Mucosa of gallbladder (tissue), 1 donor: Measurements from ENCODE around the gene MIDN. TPM values are rescaled to one million over a fixed set of nuclear protein-coding genes. Genes with fewer than 3 reads are reported as not detected.

ENCODE experiments used
- DNase-seq: peaks from one replicate; pipeline ENCODE4 v3.0.0-alpha.2; 2020; ENCODE audit warnings: low spot score
- total RNA-seq: library from RNA; stranded (reverse); gene quantifications from one replicate; pipeline ENCODE4 v1.2.1, GENCODE V29; 2021
- donor health status: DM: no; HTN: no; CAD: no.

MIDN gene
- total RNA-seq, 1 donor from 2014 or later: 127 TPM

DNA sequence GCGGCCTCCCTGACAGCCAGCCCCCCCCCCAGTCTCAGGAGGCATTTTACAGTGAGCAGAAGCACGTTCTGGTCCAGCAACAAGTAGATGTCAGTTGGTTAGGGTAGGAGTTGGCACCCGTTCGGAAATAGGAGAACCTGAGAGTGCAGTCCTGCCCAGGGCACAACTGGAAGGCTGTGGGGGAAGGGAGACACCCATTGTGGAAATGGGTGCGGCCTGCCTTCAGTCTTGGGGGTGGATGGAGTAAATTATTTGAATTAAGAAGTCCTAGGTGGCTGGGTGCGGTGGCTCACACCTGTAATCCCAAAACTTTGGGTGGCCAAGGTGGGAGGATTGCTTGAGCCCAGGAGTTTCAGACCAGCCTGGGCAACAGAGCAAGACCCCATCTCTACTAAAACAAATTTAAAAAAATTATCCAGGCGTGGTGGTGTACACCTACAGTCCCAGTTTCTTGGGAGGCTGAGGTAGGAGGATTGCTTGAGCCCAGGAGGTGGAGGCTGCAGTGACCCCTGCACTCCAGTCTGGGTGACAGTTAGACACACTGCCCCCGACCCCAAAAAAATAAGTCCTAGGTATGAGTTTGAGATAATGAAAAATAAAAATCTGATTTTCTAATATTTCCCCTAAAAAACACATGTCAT lies 21.9 kb downstream of the MIDN start:
- DNase-seq: no peak

DNA sequence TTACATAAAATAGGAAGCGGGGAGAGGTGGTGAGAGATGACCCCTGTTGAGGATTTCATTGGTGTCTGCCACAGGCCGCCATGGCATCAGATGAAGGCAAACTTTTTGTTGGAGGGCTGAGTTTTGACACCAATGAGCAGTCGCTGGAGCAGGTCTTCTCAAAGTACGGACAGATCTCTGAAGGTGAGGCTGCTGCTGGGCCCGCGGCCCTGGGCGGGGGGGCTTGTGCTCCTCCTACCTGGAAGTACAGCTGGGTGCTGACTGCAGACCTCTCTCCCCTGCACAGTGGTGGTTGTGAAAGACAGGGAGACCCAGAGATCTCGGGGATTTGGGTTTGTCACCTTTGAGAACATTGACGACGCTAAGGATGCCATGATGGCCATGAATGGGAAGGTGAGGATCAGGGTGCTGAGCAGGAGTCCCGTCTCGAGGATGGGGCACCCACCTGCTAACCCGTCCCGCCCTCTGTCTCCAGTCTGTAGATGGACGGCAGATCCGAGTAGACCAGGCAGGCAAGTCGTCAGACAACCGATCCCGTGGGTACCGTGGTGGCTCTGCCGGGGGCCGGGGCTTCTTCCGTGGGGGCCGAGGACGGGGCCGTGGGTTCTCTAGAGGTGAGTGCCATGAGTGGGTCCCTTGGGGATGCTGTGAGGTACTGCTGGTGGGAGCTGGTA lies 22.6 kb downstream of the MIDN start:
- no peak for DNase-seq

DNA sequence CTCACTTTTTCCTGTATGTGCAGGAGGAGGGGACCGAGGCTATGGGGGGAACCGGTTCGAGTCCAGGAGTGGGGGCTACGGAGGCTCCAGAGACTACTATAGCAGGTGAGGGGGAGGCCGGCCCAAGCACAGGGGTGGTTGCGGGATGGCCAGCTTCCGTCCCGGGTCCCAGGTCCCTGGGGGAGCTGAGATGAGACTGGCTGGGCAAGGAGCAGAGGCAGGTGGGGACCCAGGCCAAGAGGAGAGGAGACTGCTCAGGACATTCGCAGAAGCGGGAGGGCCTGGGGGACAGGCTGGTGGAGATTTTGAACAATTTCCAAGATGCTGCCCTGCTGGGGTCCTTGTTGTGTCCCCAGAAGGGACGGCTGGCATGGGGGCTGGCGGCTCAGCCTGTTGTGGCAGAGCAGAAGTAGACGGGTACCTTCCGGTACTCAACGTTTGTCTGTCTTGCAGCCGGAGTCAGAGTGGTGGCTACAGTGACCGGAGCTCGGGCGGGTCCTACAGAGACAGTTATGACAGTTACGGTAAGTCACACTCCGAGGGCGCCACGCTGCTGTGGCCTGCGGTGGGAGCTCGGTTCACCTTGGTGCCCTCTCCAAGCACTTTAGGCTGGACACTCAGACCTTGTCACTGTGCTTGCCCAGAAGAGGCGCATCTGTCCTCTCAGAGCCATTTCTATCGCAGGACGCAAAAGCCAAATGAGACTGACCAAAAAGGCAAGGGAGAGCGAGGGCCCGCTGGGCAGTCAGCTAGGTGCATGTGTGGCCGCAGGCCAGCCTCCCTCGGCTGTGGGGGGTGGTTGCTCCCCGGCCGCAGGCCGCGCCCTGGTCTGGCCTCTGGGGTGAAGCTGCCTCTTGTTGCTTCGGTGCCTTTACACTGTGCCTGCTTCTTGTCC lies 23.4 kb downstream of the MIDN start:
- DNase-seq: no peak

DNA sequence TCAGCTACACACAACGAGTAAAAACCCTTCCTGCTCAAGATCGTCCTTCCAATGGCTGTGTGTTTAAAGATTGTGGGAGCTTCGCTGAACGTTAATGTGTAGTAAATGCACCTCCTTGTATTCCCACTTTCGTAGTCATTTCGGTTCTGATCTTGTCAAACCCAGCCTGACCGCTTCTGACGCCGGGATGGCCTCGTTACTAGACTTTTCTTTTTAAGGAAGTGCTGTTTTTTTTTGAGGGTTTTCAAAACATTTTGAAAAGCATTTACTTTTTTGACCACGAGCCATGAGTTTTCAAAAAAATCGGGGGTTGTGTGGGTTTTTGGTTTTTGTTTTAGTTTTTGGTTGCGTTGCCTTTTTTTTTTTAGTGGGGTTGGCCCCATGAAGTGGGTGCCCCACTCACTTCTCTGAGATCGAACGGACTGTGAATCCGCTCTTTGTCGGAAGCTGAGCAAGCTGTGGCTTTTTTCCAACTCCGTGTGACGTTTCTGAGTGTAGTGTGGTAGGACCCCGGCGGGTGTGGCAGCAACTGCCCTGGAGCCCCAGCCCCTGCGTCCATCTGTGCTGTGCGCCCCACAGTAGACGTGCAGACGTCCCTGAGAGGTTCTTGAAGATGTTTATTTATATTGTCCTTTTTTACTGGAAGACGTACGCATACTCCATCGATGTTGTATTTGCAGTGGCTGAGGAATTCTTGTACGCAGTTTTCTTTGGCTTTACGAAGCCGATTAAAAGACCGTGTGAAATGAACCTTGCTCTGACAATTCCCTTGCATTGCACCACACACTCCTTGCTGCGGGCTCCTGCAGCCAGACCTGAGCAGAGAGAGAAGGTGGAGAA lies 24.3 kb downstream of the MIDN start:
- no peak for DNase-seq

DNA sequence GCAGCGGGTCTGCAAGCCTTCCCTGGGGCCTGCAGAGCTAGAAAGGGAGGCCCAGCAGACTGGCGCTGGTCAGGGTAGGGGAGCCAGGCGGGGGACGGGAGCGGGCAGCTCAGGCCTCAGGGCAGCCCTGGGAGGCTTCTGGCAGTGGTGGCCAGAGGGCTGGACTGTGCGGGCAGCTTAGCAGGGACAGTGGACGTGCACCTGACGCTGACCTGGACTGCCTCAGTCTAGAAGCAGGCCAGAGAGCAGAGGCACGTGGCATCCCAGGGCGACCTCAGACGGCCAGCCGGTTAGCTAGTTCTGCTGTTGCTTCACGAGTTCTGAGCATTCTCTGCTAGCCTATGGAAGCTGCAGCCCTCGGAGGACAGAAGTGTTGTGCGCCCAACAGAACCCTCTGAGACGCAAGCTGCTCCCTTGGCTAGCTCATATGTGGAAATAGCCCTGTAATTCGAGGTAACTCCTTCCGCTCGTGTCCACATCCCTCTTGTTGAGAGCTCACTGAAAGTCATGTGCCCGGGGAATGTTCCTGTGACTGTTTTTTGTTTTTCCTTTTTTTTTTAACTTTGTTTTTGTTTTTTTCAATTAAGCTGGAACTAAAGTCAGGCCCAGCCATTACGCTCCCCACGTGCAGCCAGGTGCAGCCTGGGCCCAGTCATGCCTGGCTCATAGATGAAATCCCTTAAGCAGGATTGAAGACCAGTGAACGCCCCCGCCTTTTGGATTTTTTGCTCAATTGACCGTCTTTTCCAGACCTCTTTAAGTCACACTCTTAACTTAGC lies 25.1 kb downstream of the MIDN start:
- DNase-seq: no peak

DNA sequence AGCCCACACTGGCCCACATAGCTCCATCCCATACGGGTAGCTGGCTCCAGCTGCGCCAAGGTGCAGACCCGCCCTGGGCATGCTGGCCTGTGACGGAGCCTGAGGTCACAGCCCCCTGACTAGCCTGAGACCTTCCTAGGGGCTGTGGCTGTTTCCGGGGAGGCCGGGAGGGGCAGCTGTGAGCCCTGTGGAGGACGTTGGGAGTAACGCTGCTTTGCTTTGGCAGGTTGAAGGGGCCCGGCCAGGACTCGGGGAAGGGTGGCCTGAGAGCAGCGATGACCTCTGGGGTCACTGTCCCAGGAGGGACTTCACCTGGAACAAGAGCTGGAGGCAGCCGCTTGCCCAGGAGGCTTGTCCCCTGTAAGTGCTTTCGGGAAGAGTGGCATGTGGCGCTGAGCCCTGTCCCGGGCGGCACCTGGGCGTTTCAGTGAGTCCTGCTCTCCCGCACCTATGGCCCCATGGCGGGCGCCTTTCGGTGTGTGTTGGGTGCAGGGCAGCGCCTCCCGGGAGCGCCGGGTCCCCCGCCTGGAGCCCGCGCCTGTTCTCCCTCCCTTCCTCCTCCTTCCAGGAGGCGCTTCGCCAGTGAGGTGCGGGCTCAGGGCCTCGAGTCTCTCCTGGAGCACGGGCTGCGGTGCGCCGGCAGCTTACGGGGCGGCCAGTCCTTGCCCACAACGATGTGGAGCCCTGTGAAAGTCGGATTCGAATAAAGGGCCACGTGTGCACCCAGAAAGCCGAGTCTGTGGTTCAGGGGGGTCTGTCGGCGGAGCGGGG lies 25.9 kb downstream of the MIDN start:
- no peak for DNase-seq

DNA sequence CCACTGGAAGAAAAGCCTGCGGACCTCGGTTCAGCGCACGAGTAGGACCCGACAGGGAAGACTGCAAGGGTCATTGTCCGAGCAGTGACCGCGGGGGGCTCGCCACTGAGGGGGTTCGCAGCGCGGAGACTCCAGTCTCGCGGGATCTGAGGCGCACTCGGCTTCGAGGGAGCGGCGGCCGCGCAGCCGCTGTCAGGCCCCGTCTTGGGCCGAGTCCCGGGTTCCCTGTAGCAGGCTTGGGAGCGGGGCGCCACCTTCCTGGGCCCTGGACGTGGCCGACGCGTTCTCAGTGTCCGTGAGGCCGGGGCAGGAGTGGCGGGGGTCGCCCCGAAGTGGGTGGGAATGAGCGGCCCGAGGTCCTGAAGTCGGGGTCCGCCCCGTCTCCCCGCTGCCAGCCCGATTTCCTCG lies 26.5 kb downstream of the MIDN start:
- no peak for DNase-seq

DNA sequence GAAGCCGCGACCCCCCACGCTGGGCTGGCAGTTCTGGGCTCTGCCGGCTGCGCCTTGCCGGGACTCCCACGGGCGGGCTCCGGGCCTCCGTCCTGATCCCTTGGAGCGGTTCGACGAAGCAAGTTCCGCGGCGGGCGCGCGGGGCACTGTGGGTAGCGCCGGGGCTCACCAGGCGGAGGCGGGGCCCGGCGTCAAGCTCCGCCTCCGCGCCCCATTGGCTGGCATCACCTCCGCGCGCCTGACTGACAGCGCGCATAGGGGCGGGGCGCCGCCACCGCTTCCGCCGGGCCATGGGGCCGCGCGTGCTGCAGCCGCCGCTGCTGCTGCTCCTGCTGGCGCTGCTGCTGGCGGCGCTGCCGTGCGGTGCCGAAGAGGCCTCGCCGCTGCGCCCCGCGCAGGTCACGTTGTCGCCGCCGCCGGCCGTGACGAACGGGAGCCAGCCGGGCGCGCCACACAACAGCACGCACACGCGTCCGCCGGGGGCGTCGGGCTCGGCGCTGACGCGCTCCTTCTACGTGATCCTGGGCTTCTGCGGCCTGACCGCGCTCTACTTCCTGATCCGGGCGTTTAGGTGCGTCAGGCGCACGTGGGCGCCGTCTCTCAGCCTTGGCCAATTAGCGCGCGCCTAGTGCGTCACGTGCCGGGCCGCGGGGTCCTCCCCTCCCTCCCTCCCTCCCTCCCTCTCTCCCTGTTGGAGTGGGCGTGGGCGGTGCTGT lies 27.0 kb downstream of the MIDN start, which contains the start of gene FAM174C:
TSS of gene FAM174C (plus strand) at position 271 of the 716 bp plus-strand sequence. CDS start at position 291, 20 bp downstream.
- DNase-seq: peak; percentile 97

DNA sequence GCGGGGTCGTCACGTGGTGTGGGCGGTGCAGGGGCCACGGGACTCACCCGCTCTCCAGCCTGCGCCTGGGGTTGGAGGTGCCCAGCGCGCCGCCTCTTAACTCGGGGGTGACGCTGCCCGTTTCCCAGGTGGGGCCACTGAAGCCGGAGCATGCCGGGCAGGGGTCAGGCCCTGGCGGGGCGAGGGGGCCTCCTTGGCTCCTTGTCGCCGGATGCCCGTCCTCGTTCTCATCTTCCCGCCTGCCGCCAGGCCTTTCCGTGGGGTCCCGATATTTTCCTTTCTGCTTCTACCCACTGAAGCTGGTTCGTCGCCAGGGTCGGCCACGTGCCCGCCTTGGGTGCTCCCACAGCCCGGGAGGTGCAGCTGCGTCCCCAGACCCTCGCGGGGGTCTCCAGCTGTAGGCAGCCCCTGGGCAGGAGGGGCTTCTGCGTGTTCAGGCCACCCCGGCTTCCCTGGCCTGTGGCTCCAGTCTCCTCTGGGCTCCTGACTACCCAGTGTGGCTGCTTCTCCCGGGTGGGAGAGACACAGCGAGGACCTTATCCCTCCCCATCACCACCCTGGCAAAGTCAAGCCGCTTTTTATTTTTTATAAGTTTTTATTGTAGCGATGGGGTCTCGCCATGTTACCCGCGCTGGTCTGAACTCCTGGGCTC lies 27.7 kb downstream of the MIDN start:
- DNase-seq: no peak

DNA sequence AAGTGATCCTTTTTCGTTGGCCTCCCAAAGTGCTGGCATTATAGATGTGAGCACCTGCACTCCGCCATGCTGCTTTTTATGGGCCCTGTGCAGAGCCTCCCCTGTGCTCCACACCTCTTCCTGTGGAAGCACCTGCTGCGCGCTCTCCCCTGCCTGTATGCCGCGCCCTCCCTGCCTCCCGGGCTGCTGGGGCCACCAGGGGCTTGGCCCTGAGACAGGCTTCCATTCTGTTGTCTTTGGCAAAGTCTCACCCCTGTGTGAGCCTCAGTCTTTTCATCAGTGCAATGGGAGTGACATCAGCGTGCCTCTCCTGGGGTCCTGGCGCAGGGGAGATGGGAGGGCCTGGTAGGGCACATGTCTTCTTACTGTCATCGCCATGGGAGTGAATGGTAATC lies 28.2 kb downstream of the MIDN start:
- DNase-seq: no peak

DNA sequence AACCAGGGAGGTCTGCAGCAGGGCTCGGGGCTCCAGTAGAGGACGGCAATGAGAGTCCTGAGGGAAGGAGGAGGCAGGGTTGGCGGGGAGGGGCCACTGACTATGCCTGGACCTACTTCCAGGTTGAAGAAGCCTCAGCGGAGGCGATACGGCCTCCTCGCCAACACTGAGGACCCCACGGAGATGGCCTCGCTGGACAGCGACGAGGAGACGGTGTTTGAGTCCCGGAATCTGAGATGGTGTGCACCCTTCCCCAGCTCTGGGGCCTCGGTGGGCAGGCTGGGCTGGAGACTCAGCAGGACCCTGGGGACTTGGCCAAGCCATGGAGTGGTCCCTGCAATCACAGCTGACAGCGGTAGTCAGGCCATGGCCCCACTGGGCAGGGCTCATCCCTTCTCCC lies 28.7 kb downstream of the MIDN start:
- no peak for DNase-seq

DNA sequence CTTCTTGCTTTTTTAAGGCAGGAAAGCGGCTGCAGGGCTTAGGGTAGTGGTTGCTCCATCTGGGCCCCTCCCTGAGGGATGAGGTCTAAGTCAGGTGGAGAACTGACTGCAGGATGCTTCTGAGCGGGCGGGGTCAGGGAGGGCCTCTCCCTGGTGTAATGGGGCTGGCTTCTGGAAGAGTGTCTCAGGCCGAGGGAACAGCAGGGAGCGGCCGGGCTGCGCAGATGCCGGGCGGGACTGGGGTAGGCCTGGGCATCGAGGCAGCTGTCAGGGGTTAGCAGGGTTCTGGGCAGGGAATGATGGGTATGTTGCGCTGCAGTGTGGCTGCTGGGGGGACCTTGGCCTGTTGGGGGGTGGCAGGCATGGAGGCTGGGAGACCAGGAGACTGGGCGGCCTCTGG lies 29.7 kb downstream of the MIDN start:
- no peak for DNase-seq

DNA sequence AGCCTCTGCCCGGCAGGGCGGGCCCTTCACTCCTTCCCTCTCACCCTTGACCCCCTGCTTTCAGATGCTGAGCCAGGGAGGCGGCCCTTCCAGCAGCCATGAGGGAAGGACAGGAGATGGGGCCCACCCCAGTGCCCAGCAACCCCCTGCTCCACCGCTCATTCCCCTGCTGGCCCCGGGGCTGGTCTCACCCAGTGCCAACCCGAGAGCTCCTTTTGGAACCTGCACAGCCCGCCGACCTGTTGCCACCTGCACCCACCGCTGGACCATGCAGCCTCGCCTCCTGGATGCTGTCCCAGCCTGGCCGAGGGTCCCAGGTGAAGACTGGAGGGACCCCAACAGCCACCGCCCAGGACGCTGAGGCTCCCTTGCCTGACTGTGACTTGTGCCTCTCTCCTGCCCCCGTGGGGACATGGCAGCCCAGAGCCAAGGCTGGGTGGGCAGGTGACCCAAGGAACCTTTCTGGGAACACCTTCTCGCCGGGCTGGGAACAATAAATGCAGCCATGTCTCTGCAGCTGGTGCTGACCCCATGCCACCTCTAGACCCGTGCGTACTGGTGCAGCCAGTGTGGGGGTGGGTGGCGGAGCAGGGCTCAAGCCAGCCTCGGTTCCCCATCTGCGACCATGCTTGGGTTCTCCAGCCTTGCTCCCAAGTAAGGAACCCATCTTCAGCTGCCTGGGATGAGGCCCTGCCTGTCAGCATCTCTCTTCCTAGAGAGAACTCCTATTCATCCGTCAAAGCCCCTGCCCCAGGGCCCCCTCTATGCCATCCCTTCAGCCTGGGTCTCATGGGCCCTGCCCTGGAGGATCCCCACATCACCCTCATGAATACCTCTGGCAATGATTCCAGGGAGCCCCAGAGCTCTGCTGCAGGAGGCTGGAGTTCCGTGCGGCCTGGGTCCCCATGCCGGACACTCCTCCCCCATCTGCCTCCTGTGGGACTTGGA lies 30.6 kb downstream of the MIDN start:
- DNase-seq: no peak

DNA sequence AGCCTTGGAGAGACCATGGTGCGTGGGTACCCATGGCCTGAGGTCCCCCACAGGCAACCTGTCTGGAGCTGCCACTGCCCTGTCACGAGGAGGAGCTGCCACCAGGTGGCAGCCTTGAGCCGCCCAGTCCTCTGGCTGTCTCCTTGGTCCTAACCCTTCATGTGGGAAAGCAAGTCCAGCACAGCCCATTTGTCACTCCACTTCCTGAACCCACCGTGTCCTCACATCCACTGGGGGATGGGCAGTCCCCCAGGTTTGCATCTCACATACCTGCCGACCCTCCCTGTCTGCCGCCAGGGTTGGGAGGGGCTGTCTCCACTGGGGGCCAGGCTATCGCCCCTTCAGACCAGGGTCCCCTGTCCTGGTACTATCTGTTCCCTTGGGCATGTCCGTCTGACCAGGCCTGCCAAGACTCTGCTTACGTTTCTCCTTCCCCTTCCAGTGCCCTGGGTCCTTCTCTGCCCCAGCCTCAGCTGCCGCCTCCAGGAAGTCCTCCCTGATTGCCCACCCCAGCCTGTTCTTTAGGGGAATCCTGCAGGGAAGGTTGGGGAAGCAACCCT lies 31.5 kb downstream of the MIDN start:
- peak; percentile 86 for DNase-seq

DNA sequence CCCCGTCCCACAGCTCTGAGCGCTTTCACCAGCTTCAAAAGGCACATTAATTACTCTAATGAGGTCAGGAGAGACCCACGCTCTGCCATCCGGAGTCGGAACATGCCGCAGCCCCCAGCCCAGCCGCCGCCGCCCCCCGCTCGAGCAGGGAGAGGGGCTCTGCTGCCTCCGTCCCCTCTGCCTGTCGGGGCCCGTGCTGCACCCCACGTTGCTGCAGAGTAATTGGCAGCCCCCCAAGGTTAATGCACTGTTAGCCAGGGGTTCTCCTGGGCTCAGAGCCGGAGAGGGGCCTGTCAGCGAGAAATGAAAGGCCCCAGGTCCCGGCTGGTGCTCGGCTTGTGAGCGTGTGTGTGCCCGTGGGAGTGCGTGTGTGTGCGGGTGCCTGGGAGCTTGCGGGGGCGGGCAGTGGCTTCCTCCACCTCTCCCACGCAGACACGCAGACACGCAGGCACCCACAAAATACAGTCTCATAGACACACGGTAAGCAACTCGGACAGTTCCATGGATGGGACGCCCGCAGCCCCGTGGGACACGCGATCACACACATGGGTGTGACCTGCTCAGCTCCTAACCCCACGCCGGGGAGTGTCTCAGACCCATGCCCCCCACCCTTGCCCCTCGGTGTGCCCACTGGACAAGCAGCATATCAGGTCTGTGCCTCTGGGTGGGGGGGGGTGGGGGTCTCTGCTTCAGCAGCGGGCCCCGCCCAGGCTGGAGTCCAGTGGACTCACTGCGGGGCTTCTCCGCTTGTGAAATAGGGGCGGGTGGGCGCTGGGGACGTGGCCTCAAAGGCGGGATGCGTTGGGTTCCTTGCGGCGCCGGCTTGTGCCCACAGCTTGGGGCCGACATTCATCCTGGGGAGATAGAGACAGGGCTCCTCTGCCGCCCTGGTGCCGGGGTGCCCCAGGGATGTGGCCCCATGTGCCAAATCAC lies 32.5 kb downstream of the MIDN start:
- no peak for DNase-seq

DNA sequence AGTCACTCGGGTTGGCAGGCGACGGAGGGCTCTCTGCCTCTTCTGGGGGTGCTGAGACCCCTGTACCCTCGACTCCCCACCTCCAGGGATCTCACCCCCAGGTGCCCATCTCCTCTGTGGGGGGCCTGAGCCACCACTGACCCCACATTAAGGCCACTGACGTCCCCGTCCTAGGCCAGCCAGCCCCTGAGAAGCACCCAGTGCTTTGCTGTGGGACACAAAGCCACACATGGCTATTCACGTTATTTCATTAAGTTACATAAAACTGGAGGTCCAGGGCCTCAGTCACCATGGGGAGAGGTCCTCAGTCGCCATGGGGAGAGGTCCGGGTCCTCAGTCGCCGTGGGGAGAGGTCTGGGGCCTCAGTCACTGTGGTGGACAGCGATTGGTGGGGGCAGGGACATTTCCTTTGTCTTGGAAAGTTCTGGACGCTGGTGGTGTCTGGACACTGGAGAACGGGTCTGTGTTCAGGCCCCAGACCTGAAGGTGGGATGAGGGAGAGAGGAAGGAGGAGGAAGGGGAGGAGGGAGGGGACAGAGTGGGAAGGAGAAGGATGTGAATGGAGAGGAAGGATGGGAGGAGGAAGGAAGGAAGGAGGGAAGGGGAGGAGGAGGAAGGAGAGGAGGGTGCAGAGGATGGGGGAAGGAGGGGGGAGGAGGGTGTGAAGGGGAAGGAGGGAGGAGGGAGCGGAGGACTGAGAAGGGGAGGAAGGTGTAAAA lies 33.3 kb downstream of the MIDN start:
- DNase-seq: no peak
